Adrenal gland (tissue), 12 donors: ENCODE measurements around the gene FBLN2. TPM values are rescaled to one million over a fixed set of nuclear protein-coding genes. Genes with fewer than 3 reads are reported as not detected.

ENCODE experiments used
- DNase-seq, 7 donors: peaks; one replicate each; pipeline ENCODE4 v3.0.0-alpha.2; 2019 to 2020
- H3K27ac ChIP-seq, 5 donors: fragments of 200-600 bp; sonication (generic) in 4 of 5; 1 replicate in 3 of 5; 2 replicates in 2 of 5; pipeline versions ENCODE4 v1.5.1 to v1.8.0; 2016 to 2020; ENCODE audit warnings: mild to moderate bottlenecking in 1 of 5
- H3K27me3 ChIP-seq: fragments of 200-600 bp; 2 replicates; pipeline ENCODE4 v1.8.0; 2021
- H3K36me3 ChIP-seq, 2 donors: fragments of 200-600 bp; replicated peaks in 1 of 2; 1 replicate in 1 of 2; 2 replicates in 1 of 2; pipeline versions ENCODE4 v1.5.1 to v1.8.0; 2018 to 2022
- H3K4me1 ChIP-seq, 2 donors: fragments of 200-600 bp; replicated peaks in 1 of 2; 1 replicate in 1 of 2; 2 replicates in 1 of 2; pipeline versions ENCODE4 v1.5.1 to v1.8.0; 2018 to 2021
- H3K4me3 ChIP-seq, 4 donors: fragments of 200-600 bp; sonication (generic) in 3 of 4; one replicate each; pipeline ENCODE4 v1.5.1; 2016 to 2018
- H3K9me3 ChIP-seq, 3 donors: fragments of 200-600 bp; sonication (generic) in 1 of 3; replicated peaks in 1 of 3; 1 replicate in 2 of 3; 2 replicates in 1 of 3; pipeline versions ENCODE4 v1.5.1 to v1.8.0; 2016 to 2021
- POLR2A ChIP-seq, 2 donors: fragments of 450-650 bp; IDR thresholded peaks; one replicate each; pipeline ENCODE4 v1.6.1; 2017; ENCODE audit warnings: antibody characterized with exemption in 2 of 2, mild to moderate bottlenecking in 2 of 2, moderate library complexity in 1 of 2
- WGBS, 4 donors: extraction: QIAGEN DNeasy Blood & Tissue Kit in 2 of 4; methylation state at CpG; one replicate each; pipeline versions ENCODE4 v1.1.5 to v1.1.7; 2013 to 2017; 5-methylcytosine and 5-hydroxymethylcytosine counted together
- intact Hi-C, 2 donors: fragments of 100-400 bp; cut with DNase I; formaldehyde crosslinking; loops; one replicate each; pipeline versions ENCODE4 v1.14.1 to v1.15.0; 2022 to 2023
- polyA plus RNA-seq, 3 donors: library from polyadenylated mRNA; stranded (reverse); fragments of 200-250 nt in 2 of 3; fragments of 350-450 nt in 1 of 3; fragmentation: Illumina TruSeq in 1 of 3; extraction: RNeasy Lipid Tissue Mini Kit (QIAGEN cat#74804) in 1 of 3; gene quantifications; one replicate each; pipeline ENCODE4 v1.2.3, GENCODE V29; 2013 to 2014
- total RNA-seq, 9 donors: library from RNA; depleted of rRNA in 4 of 9; stranded (reverse); fragments of >200 nt in 4 of 9; fragments of 120-200 nt in 1 of 9; fragmentation: NEBNext Ultra II Directional in 1 of 9; extraction: Animal tissue kit (Norgen Biotek cat#: 25700) in 1 of 9; gene quantifications; one replicate each; pipeline versions ENCODE4 v1.1.0 to v1.2.4, GENCODE V29; 2013 to 2023
- TF ChIP-seq, protein P1 (sequence below), 6 experiments: fragments of 450-650 bp in 4 of 6; fragments of 200-600 bp in 2 of 6; sonication (generic) in 1 of 6; IDR thresholded peaks; 1 replicate in 5 of 6; 2 replicates in 1 of 6; pipeline versions ENCODE4 v1.5.1 to v1.8.0; 2016 to 2021; ENCODE audit warnings: antibody characterized with exemption in 6 of 6, mild to moderate bottlenecking in 2 of 6, moderate library complexity in 1 of 6
- donor health status: healthy with polysubstance abuse.
- donor health status: Bipolar disorder and iron deficiency.
- donor health status: DM: yes; HTN: yes; CAD: no.
- donor health status: DM: no; HTN: no; CAD: no.
- donor health status: DM: no; HTN: no; CAD: no.
- donor health status: DM: yes; HTN: yes; CAD: no.

The FBLN2 gene
- total and polyA plus RNA-seq, 12 donors: 1.8 to 31.5 (median 7.0) TPM

- H3K4me1 ChIP-seq: no peaks in the 10 kb centered on the region
- H3K27ac ChIP-seq: no peak overlapping the region
- peak in 2 of 7 donors; percentile 25 to 49 for DNase-seq
- 59 to 82% (median 75%) methylated on average over 8 to 21 of the region's 21 CpGs for WGBS, 4 donors
- H3K4me3 ChIP-seq: no peak overlapping the region
- no peaks in the 10 kb centered on the region for H3K9me3 ChIP-seq
- TF ChIP-seq, protein P1, sequence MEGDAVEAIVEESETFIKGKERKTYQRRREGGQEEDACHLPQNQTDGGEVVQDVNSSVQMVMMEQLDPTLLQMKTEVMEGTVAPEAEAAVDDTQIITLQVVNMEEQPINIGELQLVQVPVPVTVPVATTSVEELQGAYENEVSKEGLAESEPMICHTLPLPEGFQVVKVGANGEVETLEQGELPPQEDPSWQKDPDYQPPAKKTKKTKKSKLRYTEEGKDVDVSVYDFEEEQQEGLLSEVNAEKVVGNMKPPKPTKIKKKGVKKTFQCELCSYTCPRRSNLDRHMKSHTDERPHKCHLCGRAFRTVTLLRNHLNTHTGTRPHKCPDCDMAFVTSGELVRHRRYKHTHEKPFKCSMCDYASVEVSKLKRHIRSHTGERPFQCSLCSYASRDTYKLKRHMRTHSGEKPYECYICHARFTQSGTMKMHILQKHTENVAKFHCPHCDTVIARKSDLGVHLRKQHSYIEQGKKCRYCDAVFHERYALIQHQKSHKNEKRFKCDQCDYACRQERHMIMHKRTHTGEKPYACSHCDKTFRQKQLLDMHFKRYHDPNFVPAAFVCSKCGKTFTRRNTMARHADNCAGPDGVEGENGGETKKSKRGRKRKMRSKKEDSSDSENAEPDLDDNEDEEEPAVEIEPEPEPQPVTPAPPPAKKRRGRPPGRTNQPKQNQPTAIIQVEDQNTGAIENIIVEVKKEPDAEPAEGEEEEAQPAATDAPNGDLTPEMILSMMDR (IDR thresholded peaks at IDR 0.05): no peak
- no peak for TF ChIP-seq POLR2A (IDR thresholded peaks at IDR 0.05)
- H3K27me3 ChIP-seq: no peaks in the 10 kb centered on the region
- no peaks in the 10 kb centered on the region for H3K36me3 ChIP-seq
- intact Hi-C loops: no loop called here
Observed at GRCh38 chr3:13581485-13582365, 32.8 kb downstream of the FBLN2 start.

GRCh38 chr3:13582366-13583250, 33.7 kb downstream of the FBLN2 start:
- Histone ChIP-seq H3K9me3 (no peaks in the 10 kb centered on the region), H3K4me1 (no peaks in the 10 kb centered on the region), H3K27ac (no peak overlapping the region), H3K36me3 (no peaks in the 10 kb centered on the region), H3K4me3 (no peak overlapping the region), H3K27me3 (no peaks in the 10 kb centered on the region)
- no peak for DNase-seq
- WGBS, 4 donors: 89 to 91% (median 89%) methylated on average over 20 to 24 of the region's 24 CpGs
- TF ChIP-seq POLR2A (IDR thresholded peaks at IDR 0.05): no peak
- TF ChIP-seq, protein P1 (IDR thresholded peaks at IDR 0.05): no peak
- intact Hi-C loops: no loop called here

DNA sequence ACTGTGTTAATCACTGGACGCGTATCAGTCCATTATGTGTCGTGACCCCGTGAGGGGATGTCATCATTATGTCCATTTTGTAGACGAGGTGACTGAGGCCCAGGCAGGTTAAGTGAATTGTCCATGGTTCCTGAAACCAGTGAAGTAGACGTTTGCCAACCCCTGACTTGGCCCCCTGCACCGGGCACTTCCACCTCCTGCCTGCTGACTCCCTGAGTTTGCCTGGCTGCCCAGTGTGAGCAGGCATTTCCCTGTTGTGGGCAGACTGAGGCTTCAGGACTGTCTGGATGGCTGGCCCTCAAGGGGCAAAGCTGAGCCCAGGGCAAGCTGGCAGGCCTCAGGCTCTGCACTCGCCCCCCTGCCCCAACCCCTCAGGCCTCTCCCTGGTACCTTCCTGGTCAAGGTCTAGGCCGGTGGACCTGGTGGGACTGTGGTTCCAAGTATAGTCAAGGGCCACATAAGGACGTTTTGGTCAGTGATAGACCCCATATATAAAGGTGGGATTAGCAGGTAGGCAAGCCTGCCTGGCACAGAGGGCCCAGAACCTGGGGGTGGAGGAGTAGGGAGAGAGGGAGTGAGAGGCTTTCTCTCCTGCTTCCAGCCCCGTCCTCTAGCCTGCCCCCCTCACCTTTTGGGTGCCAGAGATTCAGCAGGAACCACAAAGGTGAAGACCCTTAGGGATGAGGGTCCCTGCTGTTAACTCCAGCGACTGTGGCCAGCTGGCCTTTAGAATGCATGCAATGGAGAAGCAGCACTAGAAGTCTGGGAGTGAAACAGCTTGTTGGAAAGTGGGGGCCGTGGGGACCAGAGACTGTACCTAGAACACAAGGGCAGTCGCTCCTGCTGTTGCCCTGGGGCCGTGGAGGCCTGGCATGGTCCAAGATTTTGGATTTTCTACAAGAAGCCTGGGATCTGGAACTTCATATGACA, 34.6 kb downstream of the FBLN2 start:
- intact Hi-C loops: no loop called here
- no peak for TF ChIP-seq POLR2A (IDR thresholded peaks at IDR 0.05)
- TF ChIP-seq, protein P1 (IDR thresholded peaks at IDR 0.05): no peak
- Histone ChIP-seq H3K4me3 (no peak overlapping the region), H3K9me3 (no peaks in the 10 kb centered on the region), H3K36me3 (no peaks in the 10 kb centered on the region), H3K4me1 (no peaks in the 10 kb centered on the region), H3K27ac (no peak overlapping the region), H3K27me3 (no peaks in the 10 kb centered on the region)
- 79 to 84% (median 83%) methylated on average over 12 to 15 of the region's 15 CpGs for WGBS, 4 donors
- DNase-seq: no peak
